CD4-positive, alpha-beta T cell (primary cell): ENCODE measurements around the gene MLXIPL. TPM values are rescaled to one million over a fixed set of nuclear protein-coding genes. Genes with fewer than 3 reads are reported as not detected.
"Not testable (repeated sequence)": the region's sequence is repeated elsewhere in the genome, so short reads cannot be mapped to it uniquely, and the experiment has no call there.

Experiments
- ATAC-seq: fragments of 200-7000 bp; cut with Tn5 transposase; one replicate; pipeline ENCODE4 v1.10.0; 2022; ENCODE audit warnings: mild to moderate bottlenecking; ENCODE audit not compliant: poor library complexity
- CTCF ChIA-PET: fragments of 350-600 bp; sonication (Branson Sonifier 250); formaldehyde crosslinking; loops from one replicate; lab custom pipeline; 2021; ENCODE audit warnings: antibody characterized with exemption, inconsistent platforms; lab: Charles Lee
- POLR2A ChIA-PET: fragments of 350-600 bp; sonication (Branson Sonifier 250); formaldehyde crosslinking; loops from one replicate; lab custom pipeline; 2021; ENCODE audit warnings: antibody characterized with exemption, inconsistent platforms; lab: Charles Lee
- DNase-seq, 14 experiments: peaks; one replicate each; pipeline ENCODE4 v3.0.0-alpha.2; 2013 to 2020; ENCODE audit warnings: mixed read lengths in 2 of 14
- H3K27ac ChIP-seq, 2 donors: one replicate each; pipeline versions ENCODE4 v1.5.1 to v1.7.0; 2013; ENCODE audit warnings: low read length in 2 of 2, low read depth in 1 of 2, mild to moderate bottlenecking in 1 of 2
- H3K27me3 ChIP-seq, 2 experiments: 1 replicate in 1 of 2; 2 replicates in 1 of 2; pipeline versions ENCODE4 v1.6.1 to v1.7.0; 2013; ENCODE audit warnings: low read length in 2 of 2, control low read depth in 1 of 2, mild to moderate bottlenecking in 1 of 2, moderate library complexity in 1 of 2; ENCODE audit not compliant: insufficient read depth in 2 of 2, control insufficient read depth in 1 of 2
- H3K36me3 ChIP-seq: one replicate; pipeline ENCODE4 v1.6.1; 2013; ENCODE audit warnings: low read length, control low read depth; ENCODE audit not compliant: insufficient read depth
- H3K4me1 ChIP-seq: one replicate; pipeline ENCODE4 v1.6.1; 2013; ENCODE audit warnings: low read length, control low read depth; ENCODE audit not compliant: insufficient read depth
- H3K4me3 ChIP-seq: one replicate; pipeline ENCODE4 v1.5.1; 2013; ENCODE audit warnings: mild to moderate bottlenecking, low read length, moderate library complexity
- H3K9me3 ChIP-seq, 2 experiments: 1 replicate in 1 of 2; 2 replicates in 1 of 2; pipeline versions ENCODE4 v1.6.1 to v1.7.0; 2013; ENCODE audit warnings: low read length in 2 of 2, mild to moderate bottlenecking in 2 of 2, control low read depth in 1 of 2, moderate library complexity in 1 of 2; ENCODE audit not compliant: control insufficient read depth in 1 of 2, insufficient read depth in 1 of 2
- H3K27ac Mint-ChIP-seq: one replicate; pipeline ENCODE4 v1.8.0; 2020; ENCODE audit warnings: mixed read lengths
- H3K27me3 Mint-ChIP-seq: one replicate; pipeline ENCODE4 v1.8.0; 2021; ENCODE audit warnings: mixed read lengths
- H3K36me3 Mint-ChIP-seq: one replicate; pipeline ENCODE4 v1.8.0; 2021; ENCODE audit warnings: low read depth, mixed read lengths
- H3K4me1 Mint-ChIP-seq: one replicate; pipeline ENCODE4 v1.8.0; 2021; ENCODE audit warnings: low read depth, mixed read lengths
- H3K4me3 Mint-ChIP-seq: one replicate; pipeline ENCODE4 v1.8.0; 2020; ENCODE audit warnings: mild to moderate bottlenecking, mixed read lengths
- H3K9me3 Mint-ChIP-seq: one replicate; pipeline ENCODE4 v1.8.0; 2020; ENCODE audit warnings: mixed read lengths
- CTCF ChIP-seq: fragments of 200-600 bp; IDR thresholded peaks from one replicate; pipeline ENCODE4 v1.8.0; 2022; ENCODE audit warnings: antibody characterized with exemption, mild to moderate bottlenecking
- intact Hi-C, 2 experiments: fragments of 100-400 bp; cut with DNase I in 1 of 2; cut with micrococcal nuclease in 1 of 2; formaldehyde crosslinking; loops; one replicate each; pipeline versions ENCODE4 v1.15.1 to v1.9.0; 2023 to 2025; cut with DNase I, micrococcal nuclease
- total RNA-seq, 174 experiments: library from RNA in 2 of 174; stranded (reverse) in 2 of 174; gene quantifications; one replicate each; pipeline ENCODE4 v1.2.3 and lab custom pipeline; 2021 to 2026

MLXIPL gene
- total RNA-seq, 2 experiments from 2014 or later, result not detected

GRCh38 chr7:73618538-73618937, 5.8 kb downstream of the MLXIPL start:
- Mint-ChIP-seq H3K36me3 (no peaks in the 10 kb centered on the region), H3K4me3 (no peak overlapping the region), H3K27me3 (peaks cover 37% of the 10 kb centered on the region), H3K4me1 (peaks cover 11% of the 10 kb centered on the region), H3K9me3 (no peaks in the 10 kb centered on the region), H3K27ac (no peak overlapping the region)
- intact Hi-C loops, result no loop called here
- DNase-seq (no peak), ATAC-seq (no peak)
- Histone ChIP-seq H3K36me3 (no peaks in the 10 kb centered on the region), H3K27ac (no peak overlapping the region), H3K4me3 (no peak overlapping the region), H3K9me3 (peaks cover 0 to 6% of the 10 kb centered on the region in 2 experiments), H3K4me1 (peaks cover 9% of the 10 kb centered on the region), H3K27me3 (peaks cover 13 to 16% of the 10 kb centered on the region in 2 experiments)
- POLR2A ChIA-PET, result no interaction called here
- CTCF ChIA-PET, result no interaction called here
- no peak for TF ChIP-seq CTCF

DNA sequence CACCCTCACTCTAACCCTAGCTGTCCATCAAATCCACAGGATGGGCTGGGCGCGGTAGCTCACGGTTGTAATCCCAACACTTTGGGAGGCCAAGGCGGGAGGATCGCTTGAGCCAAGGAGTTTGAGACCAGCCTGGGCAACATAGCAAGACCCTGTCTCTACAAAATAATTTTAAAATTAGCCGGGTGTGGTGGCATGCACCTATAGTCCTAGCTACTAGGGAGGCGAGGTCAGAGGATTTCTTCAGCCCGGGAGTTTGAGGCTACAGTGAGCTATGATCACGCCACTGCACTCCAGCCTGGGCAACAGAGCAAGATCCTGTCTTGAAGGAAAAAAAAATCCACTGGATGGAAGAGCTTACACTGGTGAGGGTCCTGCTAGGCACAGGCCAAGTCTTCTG, 6.8 kb downstream of the MLXIPL start:
- H3K27ac ChIP-seq, H3K4me3 ChIP-seq, CTCF ChIA-PET, H3K4me1 Mint-ChIP-seq, intact Hi-C loops, ATAC-seq, H3K36me3 ChIP-seq, H3K36me3 Mint-ChIP-seq, H3K9me3 ChIP-seq, H3K4me1 ChIP-seq, H3K4me3 Mint-ChIP-seq, H3K27ac Mint-ChIP-seq, POLR2A ChIA-PET, H3K9me3 Mint-ChIP-seq, DNase-seq: not testable (repeated sequence)
- peaks cover 37% of the 10 kb centered on the region for H3K27me3 Mint-ChIP-seq
- peaks cover 9 to 12% of the 10 kb centered on the region in 2 experiments for H3K27me3 ChIP-seq

DNA sequence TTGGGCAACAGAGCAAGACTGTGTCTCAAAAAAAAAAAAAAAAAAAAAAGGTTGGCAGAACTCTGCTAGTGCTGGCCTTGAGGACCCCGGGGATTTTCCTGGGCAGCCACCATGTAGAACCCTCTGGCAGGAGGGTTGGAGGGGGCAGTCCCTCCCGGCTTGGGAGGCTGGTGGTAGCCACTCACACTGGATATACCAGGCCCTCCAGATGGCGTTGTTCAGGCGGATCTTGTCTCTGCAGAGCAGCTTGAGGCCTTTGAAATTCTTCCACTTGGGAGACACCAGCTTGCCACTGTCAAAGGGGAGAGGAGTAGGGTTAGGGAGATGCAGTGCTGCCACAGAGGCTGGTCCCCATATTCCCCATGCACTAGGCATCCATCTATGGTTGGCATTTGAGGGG, 8.4 kb downstream of the MLXIPL start:
- CTCF ChIA-PET, result interaction anchor here (0.6 kb wide), 1 partner anchor 30 kb away, joined by 5 read pairs; no protein-coding TSS in a partner anchor
- DNase-seq (no peak), ATAC-seq (no peak)
- H3K4me1 Mint-ChIP-seq, result no peaks in the 10 kb centered on the region
- no peak overlapping the region for H3K4me3 Mint-ChIP-seq
- no peaks in the 10 kb centered on the region for H3K9me3 ChIP-seq
- H3K36me3 ChIP-seq, result no peaks in the 10 kb centered on the region
- H3K27me3 ChIP-seq, result peaks cover 8 to 12% of the 10 kb centered on the region in 2 experiments
- no peak overlapping the region for H3K4me3 ChIP-seq
- no peaks in the 10 kb centered on the region for H3K4me1 ChIP-seq
- H3K27ac ChIP-seq, result no peak overlapping the region
- H3K27ac Mint-ChIP-seq, result no peak overlapping the region
- no peak for TF ChIP-seq CTCF
- POLR2A ChIA-PET, result no interaction called here
- peaks cover 31% of the 10 kb centered on the region for H3K27me3 Mint-ChIP-seq
- H3K36me3 Mint-ChIP-seq, result no peaks in the 10 kb centered on the region
- H3K9me3 Mint-ChIP-seq, result no peaks in the 10 kb centered on the region
- intact Hi-C loops, result no loop called here

GRCh38 chr7:73614937-73615336, 9.4 kb downstream of the MLXIPL start:
- peaks cover 41% of the 10 kb centered on the region for H3K27me3 Mint-ChIP-seq
- H3K36me3 Mint-ChIP-seq, intact Hi-C loops, H3K27ac ChIP-seq, H3K4me1 Mint-ChIP-seq, CTCF ChIA-PET, H3K4me1 ChIP-seq, ATAC-seq, DNase-seq, H3K4me3 Mint-ChIP-seq, H3K36me3 ChIP-seq, POLR2A ChIA-PET, H3K4me3 ChIP-seq, H3K9me3 Mint-ChIP-seq, H3K9me3 ChIP-seq, H3K27ac Mint-ChIP-seq: not testable (repeated sequence)
- peaks cover 8 to 19% of the 10 kb centered on the region in 2 experiments for H3K27me3 ChIP-seq
